Lower lobe of right lung (tissue), 2 donors: ENCODE measurements around the gene DUOXA2. TPM values are rescaled to one million over a fixed set of nuclear protein-coding genes. Genes with fewer than 3 reads are reported as not detected.
A peak's percentile ranks its signal among the peaks of the same experiment; 100 is the strongest.

Source experiments
- ATAC-seq, 2 donors: fragments of 200-7000 bp; cut with Tn5 transposase; one replicate each; pipeline ENCODE4 v1.9.1; 2020 to 2022; ENCODE audit warnings: mild to moderate bottlenecking in 2 of 2, moderate library complexity in 2 of 2
- DNase-seq: peaks from one replicate; pipeline ENCODE4 v3.0.0-alpha.2; 2020
- H3K27ac ChIP-seq: fragments of 200-600 bp; one replicate; pipeline ENCODE4 v1.8.0; 2022
- H3K27me3 ChIP-seq: fragments of 200-600 bp; one replicate; pipeline ENCODE4 v1.8.0; 2022; ENCODE audit warnings: low read depth
- H3K36me3 ChIP-seq: fragments of 200-600 bp; one replicate; pipeline ENCODE4 v1.8.0; 2022; ENCODE audit warnings: mild to moderate bottlenecking
- H3K4me1 ChIP-seq: fragments of 200-600 bp; one replicate; pipeline ENCODE4 v1.8.0; 2022
- H3K4me3 ChIP-seq: fragments of 200-600 bp; one replicate; pipeline ENCODE4 v1.8.0; 2022; ENCODE audit warnings: mild to moderate bottlenecking
- H3K9me3 ChIP-seq: fragments of 200-600 bp; one replicate; pipeline ENCODE4 v1.8.0; 2022
- intact Hi-C: fragments of 100-400 bp; cut with DNase I; formaldehyde crosslinking; loops from one replicate; pipeline ENCODE4 v1.11.0; 2022
- total RNA-seq: library from RNA; stranded (reverse); fragmentation: NEBNext Ultra II Directional; extraction: Animal tissue kit (Norgen Biotek cat#: 25700); gene quantifications from one replicate; pipeline ENCODE4 v1.2.1, GENCODE V29; 2021
- TF ChIP-seq, protein P1 (sequence below): fragments of 200-600 bp; IDR thresholded peaks from one replicate; pipeline ENCODE4 v1.8.0; 2022; ENCODE audit warnings: antibody characterized with exemption, mild to moderate bottlenecking
- donor health status: DM: no; HTN: yes; CAD: no; lungs with severe emphysema.

Gene DUOXA2
- total RNA-seq, 1 donor from 2014 or later: not detected

- Histone ChIP-seq H3K4me1 (peaks cover 29% of the 10 kb centered on the region), H3K4me3 (no peak overlapping the region), H3K27me3 (peaks cover 74% of the 10 kb centered on the region), H3K36me3 (no peaks in the 10 kb centered on the region), H3K27ac (no peak overlapping the region), H3K9me3 (no peaks in the 10 kb centered on the region)
- TF ChIP-seq, protein P1, sequence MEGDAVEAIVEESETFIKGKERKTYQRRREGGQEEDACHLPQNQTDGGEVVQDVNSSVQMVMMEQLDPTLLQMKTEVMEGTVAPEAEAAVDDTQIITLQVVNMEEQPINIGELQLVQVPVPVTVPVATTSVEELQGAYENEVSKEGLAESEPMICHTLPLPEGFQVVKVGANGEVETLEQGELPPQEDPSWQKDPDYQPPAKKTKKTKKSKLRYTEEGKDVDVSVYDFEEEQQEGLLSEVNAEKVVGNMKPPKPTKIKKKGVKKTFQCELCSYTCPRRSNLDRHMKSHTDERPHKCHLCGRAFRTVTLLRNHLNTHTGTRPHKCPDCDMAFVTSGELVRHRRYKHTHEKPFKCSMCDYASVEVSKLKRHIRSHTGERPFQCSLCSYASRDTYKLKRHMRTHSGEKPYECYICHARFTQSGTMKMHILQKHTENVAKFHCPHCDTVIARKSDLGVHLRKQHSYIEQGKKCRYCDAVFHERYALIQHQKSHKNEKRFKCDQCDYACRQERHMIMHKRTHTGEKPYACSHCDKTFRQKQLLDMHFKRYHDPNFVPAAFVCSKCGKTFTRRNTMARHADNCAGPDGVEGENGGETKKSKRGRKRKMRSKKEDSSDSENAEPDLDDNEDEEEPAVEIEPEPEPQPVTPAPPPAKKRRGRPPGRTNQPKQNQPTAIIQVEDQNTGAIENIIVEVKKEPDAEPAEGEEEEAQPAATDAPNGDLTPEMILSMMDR: no peak
- ATAC-seq (no peak), DNase-seq (no peak)
- intact Hi-C loops: no loop called here
Observed at GRCh38 chr15:45111390-45112142, 2.6 kb upstream of the DUOXA2 start.

- H3K27ac ChIP-seq: no peak overlapping the region
Observed at GRCh38 chr15:45112143-45112590, 2.0 kb upstream of the DUOXA2 start.

DNA sequence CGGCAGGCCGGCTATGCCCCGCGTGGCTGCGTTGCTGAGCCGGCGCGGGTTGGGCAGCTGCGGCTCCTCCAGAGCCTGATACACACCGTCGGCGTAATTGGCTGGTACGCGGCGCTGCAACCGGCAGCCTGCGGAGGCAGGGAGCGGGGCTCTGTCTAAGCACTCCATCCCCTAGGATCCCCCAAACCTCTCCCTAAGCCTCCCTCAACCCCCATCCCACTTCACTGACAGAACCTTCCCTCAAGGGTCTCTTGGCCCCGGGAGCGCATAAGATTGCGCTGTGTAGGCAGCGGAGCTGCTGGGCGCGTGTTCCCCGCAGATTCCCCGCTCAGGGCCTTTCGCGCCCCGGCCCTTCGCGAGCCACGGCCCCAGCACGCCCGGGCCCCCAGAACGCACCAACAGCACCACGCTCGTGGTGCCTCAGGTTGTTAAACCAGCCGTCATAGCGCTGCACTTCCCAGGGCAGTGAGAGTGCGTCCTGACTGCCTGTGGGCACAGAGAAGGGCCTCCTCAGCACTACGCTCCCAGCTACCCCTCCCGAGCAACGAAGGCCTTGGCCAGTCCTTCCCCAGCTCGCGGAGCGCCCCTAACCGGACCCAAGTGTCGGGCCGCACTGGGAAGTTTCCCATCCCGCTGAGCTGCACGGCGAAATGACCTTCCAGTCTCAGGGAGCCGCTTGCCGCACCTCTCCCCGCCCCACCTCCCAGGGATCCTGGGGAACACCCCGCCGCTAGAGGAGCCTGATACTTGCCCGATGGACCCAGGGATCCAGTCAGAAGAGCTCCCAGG lies 1.3 kb upstream of the DUOXA2 start:
- ATAC-seq (peak in 1 of 2 donors; percentile 1), DNase-seq (no peak)
- Histone ChIP-seq H3K27me3 (peaks cover 85% of the 10 kb centered on the region), H3K9me3 (no peaks in the 10 kb centered on the region), H3K4me3 (peak overlapping the region; percentile 21), H3K36me3 (no peaks in the 10 kb centered on the region), H3K4me1 (peaks cover 39% of the 10 kb centered on the region), H3K27ac (no peak overlapping the region)
- TF ChIP-seq, protein P1: no peak
- intact Hi-C loops: no loop called here

More at GRCh38 chr15:45112143-45112590, 2.0 kb upstream of the DUOXA2 start:
- intact Hi-C loops: no loop called here
- peaks cover 80% of the 10 kb centered on the region for H3K27me3 ChIP-seq
- H3K4me3 ChIP-seq: peak overlapping the region; percentile 21
- DNase-seq (no peak), ATAC-seq (no peak)
- H3K36me3 ChIP-seq: no peaks in the 10 kb centered on the region
- TF ChIP-seq, protein P1: no peak
- H3K4me1 ChIP-seq: peaks cover 35% of the 10 kb centered on the region
- no peaks in the 10 kb centered on the region for H3K9me3 ChIP-seq

GRCh38 chr15:45113380-45113990 lies 641 bp upstream of the DUOXA2 start:
- no peak for ATAC-seq
- H3K4me1 ChIP-seq: peaks cover 42% of the 10 kb centered on the region
- H3K27ac ChIP-seq: no peak overlapping the region
- peaks cover 81% of the 10 kb centered on the region for H3K27me3 ChIP-seq
- TF ChIP-seq, protein P1: no peak
- no peak overlapping the region for H3K4me3 ChIP-seq
- no peaks in the 10 kb centered on the region for H3K9me3 ChIP-seq
- H3K36me3 ChIP-seq: no peaks in the 10 kb centered on the region
- intact Hi-C loops: no loop called here
- no peak for DNase-seq

DNA sequence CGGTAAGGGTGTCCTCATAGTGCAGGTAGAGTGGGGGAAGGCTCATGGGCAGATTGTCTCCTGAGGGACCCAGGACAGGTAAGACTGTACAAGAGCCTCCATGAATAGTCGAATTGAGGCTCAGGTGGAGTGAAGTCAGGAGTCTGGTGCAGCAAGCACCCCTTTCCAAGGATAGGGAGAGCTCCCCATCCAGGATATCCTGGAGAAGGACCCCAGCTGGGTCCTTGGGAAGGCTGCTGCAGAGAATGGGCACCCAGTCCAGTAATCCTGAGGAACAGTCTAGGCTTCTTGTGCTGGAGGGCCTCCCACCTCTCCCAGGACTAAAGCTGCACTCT lies 592 bp downstream of the DUOXA2 start:
- Histone ChIP-seq H3K9me3 (no peaks in the 10 kb centered on the region), H3K4me3 (no peak overlapping the region), H3K4me1 (peaks cover 42% of the 10 kb centered on the region), H3K36me3 (peaks cover 8% of the 10 kb centered on the region), H3K27ac (no peak overlapping the region), H3K27me3 (peaks cover 80% of the 10 kb centered on the region)
- DNase-seq (no peak), ATAC-seq (no peak)
- TF ChIP-seq, protein P1: no peak
- intact Hi-C loops: no loop called here
